NT2/D1 (cell line): ENCODE measurements around the gene KCNJ12.

Experiments
- SUZ12 ChIP-seq: IDR thresholded peaks from 2 replicates; pipeline ENCODE4 v1.6.1; 2011; ENCODE audit not compliant: insufficient read length, insufficient read depth; ENCODE audit errors: extremely low read depth
- YY1 ChIP-seq: IDR thresholded peaks from 2 replicates; pipeline ENCODE4 v1.6.1; 2011; ENCODE audit not compliant: insufficient read length, insufficient read depth

- TF ChIP-seq YY1, result no peak
- TF ChIP-seq SUZ12, result no peak
Measured at GRCh38 chr17:21425321-21425720, 49.2 kb downstream of the KCNJ12 start.
